Activated naive CD4-positive, alpha-beta T cell treated with anti-CD3 and anti-CD28 coated beads, Interleukin-2, amount 50 U/mL, for 24 hours (primary cell): Measurements from ENCODE around the gene TNFAIP8L3.
"Not testable (repeated sequence)": the region's sequence is repeated elsewhere in the genome, so short reads cannot be mapped to it uniquely, and the experiment has no call there.

Source experiments
- H3K27ac Mint-ChIP-seq: one replicate; pipeline ENCODE4 v1.8.0; 2021; ENCODE audit warnings: mild to moderate bottlenecking, mixed read lengths
- H3K27me3 Mint-ChIP-seq: one replicate; pipeline ENCODE4 v1.8.0; 2021; ENCODE audit warnings: mixed read lengths
- H3K36me3 Mint-ChIP-seq: one replicate; pipeline ENCODE4 v1.8.0; 2021; ENCODE audit warnings: mixed read lengths
- H3K4me1 Mint-ChIP-seq: one replicate; pipeline ENCODE4 v1.8.0; 2021; ENCODE audit warnings: mixed read lengths
- H3K4me3 Mint-ChIP-seq: one replicate; pipeline ENCODE4 v1.8.0; 2021; ENCODE audit warnings: mild to moderate bottlenecking, mixed read lengths
- H3K9me3 Mint-ChIP-seq: one replicate; pipeline ENCODE4 v1.8.0; 2021; ENCODE audit warnings: mixed read lengths

The TNFAIP8L3 gene

DNA sequence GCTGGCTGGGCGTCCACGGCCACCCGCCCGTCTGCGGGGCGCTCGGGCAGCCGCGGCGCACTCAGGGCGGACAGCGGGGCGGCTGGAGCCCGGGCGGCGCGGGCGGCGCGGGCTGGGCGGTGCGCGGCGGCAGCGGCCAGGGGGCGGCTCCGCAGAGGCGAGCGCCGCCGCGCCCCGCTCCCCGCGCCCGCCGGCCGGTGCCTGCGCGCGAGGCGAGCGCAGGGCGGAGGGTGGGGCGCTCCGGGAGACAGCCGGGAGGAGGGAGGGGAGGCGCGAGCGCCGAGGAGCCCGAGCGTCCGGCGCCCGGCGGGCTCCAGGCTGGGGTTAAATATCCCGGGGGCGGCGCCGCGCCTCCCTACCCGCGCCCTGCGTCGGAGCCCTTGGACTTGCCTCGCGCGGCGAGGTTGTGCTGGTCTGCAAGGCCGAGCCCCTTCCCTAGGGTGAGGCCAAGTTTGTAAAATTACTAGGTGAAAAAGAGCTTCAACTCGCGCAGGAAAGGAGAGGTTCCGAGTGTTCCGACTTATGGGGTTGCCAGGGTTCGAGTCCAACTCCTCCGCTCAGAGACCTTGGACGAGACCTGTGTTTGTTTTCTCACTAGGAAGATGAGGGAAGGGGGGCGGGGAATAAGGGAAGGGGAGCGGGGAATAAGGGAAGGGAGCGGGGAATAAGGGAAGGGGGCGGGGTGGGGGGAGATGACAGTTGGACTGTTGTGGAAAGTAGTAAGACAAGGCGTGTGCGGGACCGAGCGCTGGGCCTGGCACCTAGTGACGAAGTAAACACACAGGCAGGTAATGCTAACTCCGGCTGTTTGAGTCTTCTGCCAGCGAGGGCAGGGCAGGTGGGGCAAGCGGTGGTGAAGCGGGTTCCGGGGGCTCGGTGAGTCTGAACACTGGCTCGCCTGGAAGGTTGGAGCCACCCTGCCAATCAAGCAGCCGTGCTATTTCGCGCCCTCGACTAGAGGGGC lies at the start of gene TNFAIP8L3:
TSS of gene TNFAIP8L3 (minus strand) at position 301 of the 964 bp plus-strand sequence. CDS start 311 bp downstream, outside the sequence.
- Mint-ChIP-seq H3K36me3 (no peaks in the 10 kb centered on the region), H3K27ac (no peak within 1 kb of the TSS), H3K4me3 (no peak within 1 kb of the TSS)

DNA sequence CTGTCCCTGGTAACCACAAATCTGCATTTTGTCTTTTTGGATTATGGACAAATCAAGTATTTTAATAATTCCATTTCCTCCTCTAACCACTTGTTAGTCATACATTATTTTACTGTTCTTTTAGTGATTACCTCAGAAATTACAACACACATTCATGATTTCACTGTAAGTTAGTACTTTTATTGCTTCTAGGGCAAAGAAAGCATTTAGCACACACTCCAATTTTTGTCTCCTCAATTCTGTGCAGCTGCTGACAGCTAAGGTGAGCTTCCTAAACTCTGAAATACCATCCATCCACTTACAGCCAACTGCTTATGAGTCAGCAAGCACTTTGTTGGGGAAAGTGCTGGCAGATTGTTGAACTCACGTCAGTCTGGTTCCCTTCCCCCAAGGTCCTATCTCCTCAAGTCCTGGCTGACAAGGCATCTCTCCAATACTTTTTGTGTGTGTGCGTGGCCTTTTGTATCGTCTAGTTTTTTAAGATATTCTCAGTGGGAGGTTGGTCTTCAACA lies 49.4 kb upstream of the TNFAIP8L3 start:
- no peaks in the 10 kb centered on the region for H3K4me1 Mint-ChIP-seq
- peaks cover 17% of the 10 kb centered on the region for H3K27me3 Mint-ChIP-seq
- H3K9me3 Mint-ChIP-seq: peaks cover 8% of the 10 kb centered on the region
- H3K4me3 Mint-ChIP-seq: no peak overlapping the region
- no peaks in the 10 kb centered on the region for H3K36me3 Mint-ChIP-seq
- no peak overlapping the region for H3K27ac Mint-ChIP-seq

More for the DNA sequence above, at the start of gene TNFAIP8L3:
- H3K4me1 Mint-ChIP-seq: no peaks in the 10 kb centered on the region
- no peaks in the 10 kb centered on the region for H3K9me3 Mint-ChIP-seq
- H3K27me3 Mint-ChIP-seq: peaks cover 43% of the 10 kb centered on the region

DNA sequence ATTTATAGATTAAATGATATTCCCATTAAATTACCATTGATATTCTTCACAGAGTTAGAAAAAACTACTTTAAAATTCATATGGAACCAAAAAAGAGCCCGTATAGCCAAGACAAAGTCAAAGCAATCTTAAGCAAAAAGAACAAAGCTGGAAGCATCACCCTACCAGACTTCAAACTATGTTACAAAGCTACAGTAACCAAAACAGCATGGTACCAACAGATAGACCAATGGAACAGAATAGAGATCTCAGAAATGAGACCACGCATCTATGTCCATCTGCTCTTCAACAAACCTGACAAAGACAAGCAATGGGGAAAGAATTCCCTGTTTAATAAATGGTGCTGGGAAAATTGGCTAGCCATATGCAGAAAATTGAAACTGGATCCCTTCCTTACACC lies 45.6 kb upstream of the TNFAIP8L3 start:
- H3K27ac Mint-ChIP-seq, H3K36me3 Mint-ChIP-seq, H3K9me3 Mint-ChIP-seq, H3K4me3 Mint-ChIP-seq, H3K4me1 Mint-ChIP-seq: not testable (repeated sequence)
- peaks cover 14% of the 10 kb centered on the region for H3K27me3 Mint-ChIP-seq

DNA sequence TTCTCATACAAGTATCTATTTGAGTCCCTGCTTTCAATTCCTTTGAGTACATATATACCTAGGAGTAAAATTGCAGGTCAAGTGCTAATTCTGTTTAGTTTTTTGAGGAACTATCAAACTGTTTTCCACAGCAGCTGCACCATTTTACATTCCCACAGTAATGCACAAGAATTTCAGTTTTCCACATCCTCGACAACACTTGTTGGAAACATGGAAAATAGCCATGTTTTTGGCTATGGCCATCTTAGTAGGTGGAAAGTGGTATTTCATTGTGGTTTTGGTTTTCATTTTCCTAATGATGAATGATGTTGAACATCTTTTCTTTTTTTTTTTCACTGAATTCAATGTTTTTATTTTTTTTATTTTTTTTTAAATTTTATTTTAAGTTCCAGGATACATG lies 44.4 kb upstream of the TNFAIP8L3 start:
- Mint-ChIP-seq H3K27me3 (peaks cover 10% of the 10 kb centered on the region), H3K36me3 (no peaks in the 10 kb centered on the region), H3K4me1 (no peaks in the 10 kb centered on the region), H3K4me3 (no peak overlapping the region), H3K27ac (no peak overlapping the region), H3K9me3 (peaks cover 8% of the 10 kb centered on the region)

DNA sequence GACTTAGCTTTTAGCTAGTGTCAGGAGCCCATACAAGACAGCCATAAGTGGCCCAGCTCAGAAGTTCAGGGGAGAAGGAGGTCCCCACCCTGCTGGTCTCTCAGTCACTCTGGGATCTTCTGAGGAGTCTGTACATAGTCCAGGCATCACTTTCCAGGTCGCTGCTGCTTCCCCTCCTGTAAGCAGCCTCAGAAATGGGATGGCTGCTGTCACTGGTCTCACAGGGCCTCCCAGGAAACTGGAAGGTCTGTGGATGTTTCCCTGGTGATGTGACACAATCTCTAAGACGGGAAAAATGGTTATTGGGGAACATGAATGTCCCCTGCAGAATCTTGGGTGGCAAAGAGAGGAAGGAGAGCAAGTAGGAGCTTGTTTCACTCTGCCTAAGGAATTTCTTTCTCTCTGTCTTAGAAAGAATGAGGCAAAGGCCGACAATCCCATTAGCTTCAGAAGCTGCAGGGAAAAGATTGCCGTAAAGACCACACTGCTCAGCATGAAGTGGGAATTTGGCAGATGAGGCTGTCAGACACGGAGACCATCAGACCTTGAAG lies 43.2 kb upstream of the TNFAIP8L3 start:
- H3K4me3 Mint-ChIP-seq: no peak overlapping the region
- H3K4me1 Mint-ChIP-seq: no peaks in the 10 kb centered on the region
- H3K36me3 Mint-ChIP-seq: no peaks in the 10 kb centered on the region
- peaks cover 8% of the 10 kb centered on the region for H3K9me3 Mint-ChIP-seq
- H3K27ac Mint-ChIP-seq: no peak overlapping the region
- peaks cover 3% of the 10 kb centered on the region for H3K27me3 Mint-ChIP-seq

DNA sequence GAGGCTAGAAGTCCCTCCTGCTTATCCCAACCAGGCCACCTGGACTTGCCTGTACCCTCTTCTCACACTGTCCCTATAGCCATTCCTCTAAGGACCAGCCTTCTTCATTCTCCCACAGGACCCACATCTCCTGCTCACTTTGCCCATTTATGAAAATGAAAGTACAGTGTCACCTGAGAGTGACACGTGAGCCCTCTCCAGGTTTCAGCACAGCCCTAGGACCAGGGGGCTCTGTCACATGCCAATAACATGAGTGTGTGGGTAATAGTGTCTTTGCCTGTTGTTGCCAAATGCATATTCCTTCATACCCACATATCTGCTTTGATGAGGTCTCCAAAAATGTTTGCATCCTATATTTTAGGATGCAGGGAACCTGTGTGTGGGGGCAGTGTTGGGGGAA lies 42.3 kb upstream of the TNFAIP8L3 start:
- Mint-ChIP-seq H3K27me3 (peaks cover 3% of the 10 kb centered on the region), H3K36me3 (no peaks in the 10 kb centered on the region), H3K27ac (no peak overlapping the region), H3K4me1 (no peaks in the 10 kb centered on the region), H3K9me3 (peaks cover 8% of the 10 kb centered on the region), H3K4me3 (no peak overlapping the region)

DNA sequence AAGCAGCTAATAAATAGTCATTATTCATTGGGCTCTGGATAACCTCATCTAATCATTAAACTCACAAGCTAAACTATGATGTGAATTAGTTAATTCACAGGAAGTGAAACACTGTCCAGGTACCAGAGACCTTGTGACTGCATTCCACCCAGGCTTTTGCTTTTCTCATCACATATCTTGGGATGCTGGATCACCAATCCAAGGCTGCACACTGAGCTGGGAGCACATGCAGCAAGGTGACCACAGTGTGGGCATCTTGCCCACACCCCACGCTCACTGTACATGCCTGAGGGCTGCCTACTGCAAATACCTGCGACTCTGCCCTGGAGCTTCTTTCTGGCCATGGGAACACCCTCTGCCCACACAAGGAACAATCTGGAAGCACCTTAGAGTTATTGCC lies 40.6 kb upstream of the TNFAIP8L3 start:
- Mint-ChIP-seq H3K4me3 (no peak overlapping the region), H3K27ac (no peak overlapping the region), H3K27me3 (peaks cover 2% of the 10 kb centered on the region), H3K4me1 (no peaks in the 10 kb centered on the region), H3K9me3 (no peaks in the 10 kb centered on the region), H3K36me3 (no peaks in the 10 kb centered on the region)

DNA sequence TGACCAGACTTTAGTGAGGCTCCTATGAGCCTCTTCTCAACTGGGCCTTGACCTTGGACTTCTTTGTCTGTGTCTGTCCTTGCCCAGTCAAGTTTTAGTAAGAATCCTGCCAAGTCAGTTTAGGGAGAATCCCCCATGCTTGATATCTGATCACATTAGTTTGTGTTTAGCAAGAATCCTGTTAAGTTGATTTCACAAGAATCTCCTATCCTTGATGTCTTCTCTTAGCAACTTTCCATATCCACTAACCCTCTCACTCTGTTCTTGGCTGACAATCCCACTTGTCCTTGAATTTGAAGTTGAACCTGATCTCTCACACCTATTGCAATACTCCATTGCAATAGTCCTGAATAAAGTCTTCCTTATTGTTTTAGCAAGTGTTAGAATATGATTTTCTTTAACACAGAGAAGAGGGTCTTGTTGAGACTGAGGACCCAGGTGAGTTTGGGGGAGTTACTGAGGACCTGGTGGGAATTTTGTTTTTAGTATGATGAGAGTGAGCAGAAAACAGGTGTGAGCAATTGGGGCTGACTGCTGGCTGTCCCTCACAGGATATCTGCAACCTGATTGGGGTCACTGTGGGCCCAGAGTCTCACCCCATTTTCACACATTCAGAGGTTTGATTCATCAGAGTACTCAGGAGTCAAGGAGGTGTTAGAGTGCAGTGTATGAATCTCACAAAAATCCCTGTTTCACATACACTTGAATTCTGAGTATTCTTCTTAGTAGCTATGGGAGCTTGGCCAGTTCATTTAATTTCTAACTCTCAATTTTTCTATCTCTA lies 39.9 kb upstream of the TNFAIP8L3 start:
- no peaks in the 10 kb centered on the region for H3K36me3 Mint-ChIP-seq
- H3K9me3 Mint-ChIP-seq: no peaks in the 10 kb centered on the region
- peaks cover 4% of the 10 kb centered on the region for H3K27me3 Mint-ChIP-seq
- no peak overlapping the region for H3K4me3 Mint-ChIP-seq
- no peak overlapping the region for H3K27ac Mint-ChIP-seq
- H3K4me1 Mint-ChIP-seq: no peaks in the 10 kb centered on the region

DNA sequence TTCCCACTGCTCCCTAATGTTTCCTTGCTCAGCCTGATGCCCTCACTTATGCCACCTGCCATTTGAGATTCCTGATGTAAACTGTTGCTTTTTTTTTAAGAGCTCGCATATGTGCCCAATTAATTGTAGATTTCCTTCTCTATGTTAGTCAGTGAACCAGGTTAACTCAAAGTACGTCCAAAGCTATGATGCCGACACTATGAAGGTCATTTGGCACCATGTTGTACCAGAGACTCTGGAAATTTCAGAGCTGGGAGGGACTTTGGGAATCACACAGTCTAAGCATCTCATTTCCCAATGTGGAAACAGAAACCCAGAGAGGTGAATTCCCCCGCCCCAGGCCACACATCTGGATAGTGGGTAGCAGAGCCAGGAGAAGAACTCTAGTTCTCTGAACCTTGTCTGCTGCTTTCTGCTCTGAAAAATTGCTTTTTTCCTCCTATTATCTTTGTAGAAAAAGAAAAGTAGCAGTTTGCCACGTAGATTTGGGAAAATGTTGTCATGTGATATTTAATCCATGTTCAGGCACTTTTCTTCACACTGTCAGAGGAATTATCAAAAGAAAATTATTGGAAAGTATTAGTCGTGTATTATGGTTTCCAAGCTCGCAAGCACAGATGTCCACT lies 38.5 kb upstream of the TNFAIP8L3 start:
- Mint-ChIP-seq H3K36me3 (no peaks in the 10 kb centered on the region), H3K4me1 (no peaks in the 10 kb centered on the region), H3K4me3 (no peak overlapping the region), H3K9me3 (no peaks in the 10 kb centered on the region), H3K27me3 (peaks cover 4% of the 10 kb centered on the region), H3K27ac (no peak overlapping the region)

DNA sequence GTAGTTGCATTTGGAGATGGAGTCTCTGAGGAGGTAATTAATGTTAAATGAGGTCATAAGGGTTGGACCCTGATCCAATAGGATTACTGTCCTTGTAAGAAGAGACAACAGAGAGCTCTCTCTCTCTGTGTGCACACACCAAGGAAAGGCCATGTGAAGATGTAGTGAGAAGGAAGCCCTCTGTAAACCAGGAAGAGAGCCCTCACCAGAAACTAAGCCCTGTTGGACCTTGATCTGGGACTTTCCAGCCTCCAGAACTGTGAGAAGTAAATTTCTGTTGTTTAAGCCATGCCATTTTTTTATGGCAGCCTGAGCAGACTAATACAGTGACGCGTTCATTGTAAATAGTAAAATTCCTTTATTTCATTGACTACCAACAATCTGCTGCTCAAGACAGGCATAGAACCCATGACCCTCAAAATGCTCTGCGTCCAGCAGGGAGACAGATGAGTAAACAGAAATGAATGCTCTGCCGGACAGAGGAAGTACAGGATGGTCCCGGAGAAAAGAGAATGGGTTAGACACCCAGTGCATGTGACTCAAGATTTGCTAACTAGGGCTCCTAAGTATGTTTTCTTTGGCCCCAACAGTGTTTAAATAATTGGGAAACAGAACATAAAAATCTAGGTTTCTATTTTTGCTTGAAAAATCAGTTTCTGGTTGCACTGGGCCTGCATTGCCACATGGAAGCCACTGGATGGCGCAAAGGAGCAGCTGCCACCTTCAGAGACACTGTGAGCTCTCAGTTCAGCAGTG lies 37.9 kb upstream of the TNFAIP8L3 start:
- H3K27ac Mint-ChIP-seq: no peak overlapping the region
- H3K4me3 Mint-ChIP-seq: no peak overlapping the region
- H3K4me1 Mint-ChIP-seq: no peaks in the 10 kb centered on the region
- H3K36me3 Mint-ChIP-seq: no peaks in the 10 kb centered on the region
- H3K9me3 Mint-ChIP-seq: no peaks in the 10 kb centered on the region
- peaks cover 4% of the 10 kb centered on the region for H3K27me3 Mint-ChIP-seq

DNA sequence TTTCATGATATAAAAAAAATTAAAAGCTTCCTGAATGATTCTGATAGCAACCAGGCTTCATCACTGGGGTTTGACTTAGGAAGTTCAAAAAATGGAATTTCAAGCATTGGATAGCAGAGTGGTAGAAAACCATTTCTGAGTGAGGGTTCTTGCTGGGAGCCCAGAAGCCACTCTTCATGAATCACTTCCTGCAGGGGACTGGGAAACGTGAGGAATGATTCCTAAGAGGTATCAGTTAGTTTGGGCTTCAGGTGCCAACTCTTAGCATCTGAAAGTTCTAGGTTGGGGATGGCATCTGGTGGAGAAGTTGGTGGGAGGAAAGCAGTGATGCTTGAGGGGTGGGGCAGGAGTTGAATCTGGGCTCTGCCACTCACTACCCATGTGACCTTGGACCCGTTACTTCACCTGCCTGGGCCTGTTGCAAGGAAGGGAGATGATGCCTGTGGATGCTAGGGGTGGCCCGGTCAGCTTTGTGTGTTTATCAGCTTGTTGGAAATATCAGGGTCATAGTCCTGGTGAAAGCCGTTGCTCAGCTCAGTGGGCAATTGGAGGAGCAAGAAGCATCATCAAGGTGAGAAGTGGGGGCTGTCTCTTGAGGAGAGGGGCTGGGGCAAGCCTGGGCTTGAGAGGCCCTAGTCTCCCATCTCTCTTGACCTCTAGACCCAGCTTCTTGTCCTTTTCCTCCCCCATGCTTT lies 37.0 kb upstream of the TNFAIP8L3 start:
- Mint-ChIP-seq H3K36me3 (no peaks in the 10 kb centered on the region), H3K27ac (no peak overlapping the region), H3K9me3 (no peaks in the 10 kb centered on the region), H3K4me3 (no peak overlapping the region), H3K27me3 (peaks cover 4% of the 10 kb centered on the region), H3K4me1 (no peaks in the 10 kb centered on the region)

DNA sequence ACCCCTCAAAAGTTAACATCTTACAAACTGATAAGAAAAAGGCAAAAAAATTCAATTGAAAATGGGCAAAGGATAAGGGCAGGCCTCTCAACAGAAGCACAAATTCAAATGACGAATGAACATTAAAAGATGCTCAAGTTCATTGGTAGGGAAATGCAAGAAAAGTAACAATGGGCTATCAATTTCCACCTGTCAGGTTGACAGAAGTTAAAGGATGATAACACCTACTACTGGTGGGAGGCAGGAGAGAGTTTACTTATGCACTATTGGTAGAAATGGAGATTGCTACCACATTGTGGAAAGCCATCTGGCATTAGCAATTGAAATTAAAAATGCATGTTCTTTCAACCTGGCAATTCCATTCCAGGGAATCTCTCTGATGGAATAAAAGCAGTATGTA lies 35.6 kb upstream of the TNFAIP8L3 start:
- Mint-ChIP-seq H3K4me1 (no peaks in the 10 kb centered on the region), H3K9me3 (no peaks in the 10 kb centered on the region), H3K4me3 (no peak overlapping the region), H3K27ac (no peak overlapping the region), H3K36me3 (no peaks in the 10 kb centered on the region), H3K27me3 (peaks cover 9% of the 10 kb centered on the region)

DNA sequence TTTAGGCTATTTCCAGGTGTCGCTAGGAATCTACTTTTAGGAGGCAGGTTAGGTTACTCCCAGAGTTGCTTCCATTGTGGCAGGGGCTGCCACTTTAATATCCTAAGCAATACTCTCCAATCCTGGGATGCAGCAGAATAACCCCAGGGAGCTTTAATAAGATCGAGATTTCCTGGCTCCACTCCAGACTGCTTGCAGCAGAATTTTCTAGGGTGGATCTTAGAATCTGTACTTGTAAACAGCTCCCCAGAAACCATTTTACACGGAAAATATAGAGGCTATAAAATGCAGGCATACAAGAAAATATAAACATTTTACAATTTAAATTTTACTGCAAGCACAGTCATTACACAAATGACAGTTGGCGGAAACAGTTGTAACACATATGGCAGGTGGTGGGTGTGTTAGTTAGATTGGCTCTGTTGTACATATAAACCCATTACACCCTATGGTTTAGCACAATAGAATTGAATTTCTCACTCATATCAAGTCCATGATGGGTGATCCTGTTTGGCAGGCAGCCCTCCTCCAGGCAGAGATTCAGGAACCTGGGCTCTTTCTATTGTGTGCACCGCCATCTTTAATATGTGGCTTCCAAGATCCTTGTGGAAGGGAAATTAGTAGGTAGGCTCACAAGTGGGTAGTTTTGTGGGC lies 35.0 kb upstream of the TNFAIP8L3 start:
- Mint-ChIP-seq H3K4me1 (no peaks in the 10 kb centered on the region), H3K27ac (no peak overlapping the region), H3K27me3 (peaks cover 9% of the 10 kb centered on the region), H3K36me3 (no peaks in the 10 kb centered on the region), H3K9me3 (no peaks in the 10 kb centered on the region), H3K4me3 (no peak overlapping the region)

DNA sequence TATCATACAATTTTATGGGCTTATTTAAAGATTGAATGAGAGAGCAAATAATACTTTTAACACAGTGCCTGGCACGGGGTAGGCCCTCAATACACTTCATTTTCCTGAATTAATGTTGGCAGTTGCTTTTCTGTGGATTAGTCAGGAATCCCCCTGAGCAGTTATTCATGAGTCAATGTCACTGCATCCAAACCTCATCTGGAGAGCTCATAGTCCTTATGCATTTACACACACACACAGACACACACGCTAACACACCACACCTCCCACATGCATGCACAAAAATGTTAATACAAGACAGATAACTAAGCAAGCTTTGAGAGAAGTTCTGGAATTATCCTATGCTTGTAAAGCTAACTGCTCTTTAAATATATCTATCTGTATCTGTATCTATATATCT lies 34.0 kb upstream of the TNFAIP8L3 start:
- Mint-ChIP-seq H3K4me1 (no peaks in the 10 kb centered on the region), H3K36me3 (no peaks in the 10 kb centered on the region), H3K4me3 (no peak overlapping the region), H3K27me3 (peaks cover 12% of the 10 kb centered on the region), H3K27ac (no peak overlapping the region), H3K9me3 (no peaks in the 10 kb centered on the region)
